A673 (cell line): ENCODE data around the gene MYO18A. TPM values are rescaled to one million over a fixed set of nuclear protein-coding genes. Genes with fewer than 3 reads are reported as not detected.

Experiments
- BruUV-seq: library from RNA; stranded (reverse); fragments of 400-500 nt; replicated peaks from 2 replicates; lab custom pipeline; 2021; lab: Mats Ljungman, UMichigan
- CTCF ChIA-PET: fragments of 300-600 bp; sonication (Branson Sonifier 250); formaldehyde crosslinking; loops from one replicate; lab custom pipeline; 2022; ENCODE audit warnings: antibody characterized with exemption; lab: Charles Lee
- POLR2A ChIA-PET: fragments of 300-600 bp; sonication (Branson Sonifier 250); formaldehyde crosslinking; loops from one replicate; lab custom pipeline; 2022; ENCODE audit warnings: antibody characterized with exemption; ENCODE audit not compliant: low non-redundant PET; lab: Charles Lee
- DNase-seq: peaks from one replicate; pipeline ENCODE4 v3.0.0-alpha.2; 2015; ENCODE audit warnings: low spot score
- H3K27ac ChIP-seq: fragments of 200-600 bp; sonication (generic); 2 replicates; pipeline ENCODE4 v1.5.1; 2016; ENCODE audit warnings: mixed run types, low read depth, mild to moderate bottlenecking, mixed read lengths, antibody characterized with exemption, low read length; ENCODE audit not compliant: poor library complexity, severe bottlenecking
- H3K27me3 ChIP-seq: fragments of 200-600 bp; sonication (generic); replicated peaks from 2 replicates; pipeline ENCODE4 v1.6.1; 2017; ENCODE audit warnings: mixed run types, low read depth, mild to moderate bottlenecking, mixed read lengths, antibody characterized with exemption, low read length; ENCODE audit not compliant: insufficient read depth, poor library complexity
- H3K36me3 ChIP-seq: fragments of 200-600 bp; sonication (generic); 2 replicates; pipeline ENCODE4 v1.6.1; 2016; ENCODE audit warnings: mixed run types, mild to moderate bottlenecking, mixed read lengths, antibody characterized with exemption, low read length; ENCODE audit not compliant: insufficient read depth, poor library complexity, severe bottlenecking
- H3K4me1 ChIP-seq: fragments of 200-600 bp; sonication (generic); 2 replicates; pipeline ENCODE4 v1.6.1; 2017; ENCODE audit warnings: mixed run types, mild to moderate bottlenecking, mixed read lengths, antibody characterized with exemption, low read length; ENCODE audit not compliant: insufficient read depth, poor library complexity, severe bottlenecking
- H3K4me3 ChIP-seq: fragments of 200-600 bp; sonication (generic); 2 replicates; pipeline ENCODE4 v1.5.1; 2016; ENCODE audit warnings: low read depth, mixed run types, mild to moderate bottlenecking, mixed read lengths, low read length; ENCODE audit not compliant: poor library complexity, severe bottlenecking
- H3K9me3 ChIP-seq: fragments of 200-600 bp; sonication (generic); 2 replicates; pipeline ENCODE4 v1.6.1; 2016; ENCODE audit warnings: mixed run types, low read depth, mild to moderate bottlenecking, mixed read lengths, antibody characterized with exemption, low read length; ENCODE audit not compliant: poor library complexity, severe bottlenecking
- EZH2 ChIP-seq: fragments of 200-600 bp; sonication (generic); IDR thresholded peaks from 2 replicates; pipeline ENCODE4 v1.6.1; 2017; ENCODE audit warnings: borderline replicate concordance, low read depth, mild to moderate bottlenecking, mixed read lengths, antibody characterized with exemption, low read length; ENCODE audit not compliant: poor library complexity, severe bottlenecking
- intact Hi-C: fragments of 100-400 bp; cut with micrococcal nuclease; formaldehyde crosslinking; loops from one replicate; pipeline ENCODE4 v1.10.0; 2022; ENCODE audit not compliant: unreplicated experiment
- total RNA-seq: library from RNA; stranded (reverse); gene quantifications from 2 replicates; pipeline ENCODE4 v1.2.3, GENCODE V29; 2021
- TF ChIP-seq, protein P1 (sequence below): fragments of 300-800, 200-600 bp; sonication (generic); conservative IDR thresholded peaks from 2 replicates; pipeline ENCODE4 v1.5.1; 2017; ENCODE audit warnings: low read depth, mild to moderate bottlenecking, antibody characterized with exemption, low read length, moderate library complexity, mixed read lengths

The MYO18A gene
- total RNA-seq, 1 experiment from 2014 or later, result 26.6 TPM

DNA sequence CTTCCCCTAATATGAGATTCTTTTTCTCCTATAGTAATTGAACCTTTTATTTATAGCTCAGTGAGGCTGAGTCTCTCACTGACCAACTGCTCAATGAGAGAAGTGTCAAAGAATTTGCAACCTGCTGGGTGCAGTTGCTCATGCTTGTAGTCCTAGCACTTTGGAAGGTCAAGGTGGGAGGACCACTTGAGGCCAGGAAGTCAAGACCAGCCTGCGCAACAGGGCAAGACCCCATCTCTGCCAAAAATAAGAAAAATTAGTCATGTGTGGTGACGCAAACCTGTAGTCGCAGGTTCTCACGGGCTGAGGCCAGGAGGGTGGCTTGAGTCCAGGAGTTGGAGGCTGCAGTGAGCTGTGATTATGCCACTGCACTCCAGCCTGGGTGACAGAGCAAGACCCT is 35.5 kb upstream of the MYO18A start:
- DNase-seq, result no peak
- Histone ChIP-seq H3K4me1 (peaks cover 5% of the 10 kb centered on the region), H3K4me3 (no peak overlapping the region), H3K27ac (no peak overlapping the region), H3K27me3 (no peaks in the 10 kb centered on the region), H3K9me3 (no peaks in the 10 kb centered on the region), H3K36me3 (no peaks in the 10 kb centered on the region)
- POLR2A ChIA-PET, result no interaction called here
- CTCF ChIA-PET, result interaction anchor here (0.6 to 1.1 kb wide), 4 partner anchors 22 to 92 kb away, joined by 3 to 4 read pairs (median 3); no protein-coding TSS in a partner anchor
- intact Hi-C loops, result no loop called here
- no peak for TF ChIP-seq EZH2
- TF ChIP-seq, protein P1, sequence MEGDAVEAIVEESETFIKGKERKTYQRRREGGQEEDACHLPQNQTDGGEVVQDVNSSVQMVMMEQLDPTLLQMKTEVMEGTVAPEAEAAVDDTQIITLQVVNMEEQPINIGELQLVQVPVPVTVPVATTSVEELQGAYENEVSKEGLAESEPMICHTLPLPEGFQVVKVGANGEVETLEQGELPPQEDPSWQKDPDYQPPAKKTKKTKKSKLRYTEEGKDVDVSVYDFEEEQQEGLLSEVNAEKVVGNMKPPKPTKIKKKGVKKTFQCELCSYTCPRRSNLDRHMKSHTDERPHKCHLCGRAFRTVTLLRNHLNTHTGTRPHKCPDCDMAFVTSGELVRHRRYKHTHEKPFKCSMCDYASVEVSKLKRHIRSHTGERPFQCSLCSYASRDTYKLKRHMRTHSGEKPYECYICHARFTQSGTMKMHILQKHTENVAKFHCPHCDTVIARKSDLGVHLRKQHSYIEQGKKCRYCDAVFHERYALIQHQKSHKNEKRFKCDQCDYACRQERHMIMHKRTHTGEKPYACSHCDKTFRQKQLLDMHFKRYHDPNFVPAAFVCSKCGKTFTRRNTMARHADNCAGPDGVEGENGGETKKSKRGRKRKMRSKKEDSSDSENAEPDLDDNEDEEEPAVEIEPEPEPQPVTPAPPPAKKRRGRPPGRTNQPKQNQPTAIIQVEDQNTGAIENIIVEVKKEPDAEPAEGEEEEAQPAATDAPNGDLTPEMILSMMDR, result no peak
- BruUV-seq, result no TSS peak

DNA sequence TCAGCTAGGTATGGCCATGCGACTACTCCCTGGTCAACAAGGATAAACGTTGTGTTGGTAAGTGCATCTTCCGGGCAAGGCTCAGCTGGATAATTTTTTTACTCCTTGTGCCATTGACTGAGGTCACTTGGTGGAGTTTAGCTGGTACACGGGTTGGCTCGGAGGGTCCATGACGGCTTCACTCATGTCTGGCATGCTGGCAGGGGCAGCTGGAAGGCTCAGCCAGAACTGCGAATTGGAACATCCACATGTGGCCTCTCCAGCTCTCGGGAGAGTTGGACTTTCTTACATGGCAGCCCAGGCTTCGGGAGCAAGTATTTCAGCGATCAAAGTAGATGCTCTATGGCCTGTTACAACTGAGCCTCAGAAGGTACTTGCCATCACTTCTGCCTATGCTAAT is 35.0 kb upstream of the MYO18A start:
- H3K27ac ChIP-seq, result no peak overlapping the region
- no peaks in the 10 kb centered on the region for H3K27me3 ChIP-seq
- TF ChIP-seq, protein P1, result no peak
- TF ChIP-seq EZH2, result no peak
- POLR2A ChIA-PET, result no interaction called here
- intact Hi-C loops, result no loop called here
- peaks cover 5% of the 10 kb centered on the region for H3K4me1 ChIP-seq
- CTCF ChIA-PET, result no interaction called here
- no peaks in the 10 kb centered on the region for H3K9me3 ChIP-seq
- H3K4me3 ChIP-seq, result no peak overlapping the region
- no TSS peak for BruUV-seq
- no peaks in the 10 kb centered on the region for H3K36me3 ChIP-seq
- DNase-seq, result no peak

DNA sequence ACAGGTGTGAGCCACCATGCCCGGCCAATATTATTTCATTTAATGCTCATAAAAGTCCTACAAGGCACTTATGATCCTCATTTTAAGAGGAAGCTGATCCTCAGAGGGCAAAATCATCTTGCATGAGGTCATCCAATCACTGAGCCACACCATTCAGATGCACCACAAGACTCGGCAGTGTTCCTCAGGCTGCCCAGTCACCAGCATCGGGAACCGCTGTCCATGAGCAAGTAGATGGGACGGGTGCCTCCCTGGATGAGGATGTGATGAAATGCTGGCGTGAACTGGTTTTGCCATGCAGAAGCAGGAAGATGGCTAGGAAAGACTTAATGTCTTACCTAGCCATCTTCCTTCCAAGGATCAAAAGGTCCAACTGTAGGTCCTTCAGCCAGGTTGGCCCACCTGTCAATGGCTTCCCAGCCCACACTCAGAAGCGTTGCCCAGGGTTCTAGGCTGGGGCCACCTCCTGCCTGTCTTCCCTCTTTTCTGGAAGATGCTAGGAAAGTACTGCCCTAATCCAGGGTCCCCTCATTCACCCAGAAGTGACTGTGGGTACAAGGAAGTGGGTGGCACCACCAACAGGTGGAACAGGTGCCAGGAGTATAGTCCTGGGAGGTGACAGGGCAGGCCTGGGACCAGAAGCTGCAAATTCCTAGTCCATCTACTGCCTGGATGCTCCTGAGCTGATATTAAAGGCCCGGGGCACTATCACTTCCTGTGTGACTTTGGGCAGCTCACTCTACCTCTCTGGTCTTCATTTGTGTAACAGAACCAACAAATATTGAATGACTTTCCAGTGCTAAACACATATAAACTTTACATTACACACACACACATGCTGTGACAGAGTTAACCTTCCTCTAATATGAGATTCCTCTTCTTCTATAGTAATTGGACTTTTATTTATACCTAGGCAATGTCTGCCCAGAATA is 34.3 kb upstream of the MYO18A start:
- Histone ChIP-seq H3K27me3 (no peaks in the 10 kb centered on the region), H3K9me3 (no peaks in the 10 kb centered on the region), H3K27ac (no peak overlapping the region), H3K4me3 (no peak overlapping the region), H3K36me3 (no peaks in the 10 kb centered on the region), H3K4me1 (peaks cover 5% of the 10 kb centered on the region)
- no peak for DNase-seq
- intact Hi-C loops, result no loop called here
- ChIA-PET CTCF (no interaction called here), POLR2A (interaction anchor here (0.6 kb wide), 1 partner anchor 770 kb away, joined by 3 read pairs; no protein-coding TSS in a partner anchor)
- TF ChIP-seq, protein P1, result no peak
- no TSS peak for BruUV-seq
